GM12878 (cell line): ENCODE data around the gene MAPK1IP1L. TPM values are rescaled to one million over a fixed set of nuclear protein-coding genes. Genes with fewer than 3 reads are reported as not detected.

Source experiments
- ATAC-seq: fragments of 200-7000 bp; cut with Tn5 transposase; 3 replicates; pipeline ENCODE4 v1.9.1; 2020; ENCODE audit warnings: mild to moderate bottlenecking, moderate library complexity
- BruUV-seq: library from RNA; stranded (reverse); fragments of 400-500 nt; replicated peaks from 2 replicates; lab custom pipeline; 2021; lab: Mats Ljungman, UMichigan
- CTCF ChIA-PET: fragments of 300-600 bp; sonication (Branson Sonifier 250); formaldehyde crosslinking; extraction: SDS; loops from one replicate; lab custom pipeline; 2021; ENCODE audit warnings: inconsistent platforms; lab: Yijun Ruan, JAX
- POLR2A ChIA-PET: fragments of 350-600 bp; formaldehyde crosslinking; extraction: SDS; loops from one replicate; lab custom pipeline; 2021; ENCODE audit warnings: inconsistent platforms; lab: Charles Lee
- RAD21 ChIA-PET: fragments of 300-600 bp; sonication (Branson Sonifier 250); formaldehyde crosslinking; loops from one replicate; lab custom pipeline; 2023; ENCODE audit warnings: antibody characterized with exemption; ENCODE audit not compliant: unreplicated experiment; lab: Charles Lee
- SMC1A ChIA-PET: fragments of 300-600 bp; sonication (Branson Sonifier 250); formaldehyde crosslinking; loops from one replicate; lab custom pipeline; 2023; ENCODE audit not compliant: unreplicated experiment, uncharacterized antibody; lab: Charles Lee
- DNase-seq: peaks from one replicate; pipeline ENCODE4 v3.0.0-alpha.2; 2011; ENCODE audit warnings: low read depth, low spot score
- FAIRE-seq: peaks from 3 replicates; lab custom pipeline; 2011; peaks lifted over from hg19 to GRCh38; lab: Jason Lieb, UNC
- H2AFZ ChIP-seq: 2 replicates; pipeline ENCODE4 v1.6.0; 2011; ENCODE audit warnings: low read depth, low read length, control low read depth; ENCODE audit not compliant: control insufficient read depth
- H3K27ac ChIP-seq: 2 replicates; pipeline ENCODE4 v1.5.1; 2011; ENCODE audit warnings: control low read depth; ENCODE audit not compliant: control insufficient read depth, insufficient read depth
- H3K27me3 ChIP-seq, 2 experiments: replicated peaks in 1 of 2; 2 replicates each; pipeline versions ENCODE4 v1.6.0 to v1.6.1; 2011; ENCODE audit warnings: low read length in 1 of 2; ENCODE audit not compliant: control insufficient read depth in 2 of 2, insufficient read depth in 2 of 2
- H3K36me3 ChIP-seq, 2 experiments: 2 replicates each; pipeline ENCODE4 v1.5.1; 2011; ENCODE audit warnings: low read length in 1 of 2; ENCODE audit not compliant: control insufficient read depth in 2 of 2, insufficient read depth in 2 of 2
- H3K4me1 ChIP-seq: 2 replicates; pipeline ENCODE4 v1.6.1; 2011; ENCODE audit warnings: mild to moderate bottlenecking, low read length, moderate library complexity, mixed read lengths; ENCODE audit not compliant: control insufficient read depth, insufficient read depth
- H3K4me2 ChIP-seq: 2 replicates; pipeline ENCODE4 v1.6.0; 2011; ENCODE audit warnings: control low read depth; ENCODE audit not compliant: control insufficient read depth, insufficient read depth
- H3K4me3 ChIP-seq: fragments of 200-600 bp; sonication (generic); 2 replicates; pipeline ENCODE4 v1.5.1; 2016
- H3K79me2 ChIP-seq: 2 replicates; pipeline ENCODE4 v1.6.0; 2011; ENCODE audit warnings: low read length; ENCODE audit not compliant: control insufficient read depth, insufficient read depth
- H3K9ac ChIP-seq: 2 replicates; pipeline ENCODE4 v1.8.0; 2011; ENCODE audit warnings: low read length, control low read depth, mixed read lengths; ENCODE audit not compliant: control insufficient read depth, insufficient read depth
- H3K9me3 ChIP-seq: replicated peaks from 3 replicates; pipeline ENCODE4 v1.5.1; 2011; ENCODE audit warnings: mild to moderate bottlenecking, low read length; ENCODE audit not compliant: control insufficient read depth, insufficient read depth
- H4K20me1 ChIP-seq: 2 replicates; pipeline ENCODE4 v1.6.0; 2011; ENCODE audit not compliant: control insufficient read depth, insufficient read depth
- KAT2A ChIP-seq: conservative IDR thresholded peaks from 2 replicates; pipeline ENCODE4 v1.6.1; 2011; ENCODE audit warnings: low read depth, low read length; ENCODE audit not compliant: control insufficient read depth
- MYB ChIP-seq: fragments of 150-350 bp; IDR thresholded peaks from 2 replicates; pipeline ENCODE4 v1.6.1; 2014; ENCODE audit warnings: mild to moderate bottlenecking, low read depth, low read length, borderline replicate concordance
- RAD51 ChIP-seq: fragments of 450-650 bp; IDR thresholded peaks from 2 replicates; pipeline ENCODE4 v1.6.1; 2016; ENCODE audit warnings: moderate library complexity, mild to moderate bottlenecking, inconsistent platforms
- SUZ12 ChIP-seq: fragments of 200-600 bp; sonication (generic); IDR thresholded peaks from one replicate; pipeline ENCODE4 v1.6.1; 2018; ENCODE audit warnings: antibody characterized with exemption, mild to moderate bottlenecking; ENCODE audit not compliant: unreplicated experiment
- WRNIP1 ChIP-seq: IDR thresholded peaks from 2 replicates; pipeline ENCODE4 v1.6.1; 2011; ENCODE audit warnings: low read depth, low read length, improper control_type of control experiment, borderline replicate concordance
- ZSCAN29 ChIP-seq: fragments of 450-650 bp; IDR thresholded peaks from 2 replicates; pipeline ENCODE4 v1.6.1; 2017; ENCODE audit warnings: mild to moderate bottlenecking, moderate library complexity
- WGBS: methylation state at CpG from one replicate; pipeline ENCODE4 v1.1.6; 2016; ENCODE audit warnings: low lambda C conversion rate; ENCODE audit not compliant: insufficient replicate concordance, insufficient coverage; ENCODE audit errors: missing lambda C conversion rate; 5-methylcytosine and 5-hydroxymethylcytosine counted together
- in situ Hi-C: fragments of 300-500 bp; cut with MboI; formaldehyde crosslinking; loops from 9 replicates; pipeline ENCODE4 v1.14.3; 2018; ENCODE audit warnings: mixed read lengths
- intact Hi-C: fragments of 100-400 bp; cut with micrococcal nuclease; formaldehyde crosslinking; loops from one replicate; pipeline ENCODE4 v1.14.2; 2022; ENCODE audit not compliant: unreplicated experiment
- polyA plus RNA-seq, 11 experiments: library from polyadenylated mRNA; depleted of rRNA in 4 of 11; unstranded in 6 of 11; stranded (reverse) in 5 of 11; fragments of >200 nt; fragmentation: Nextera tagmentation in 4 of 11; fragmentation: Illumina TruSeq in 1 of 11; extraction: Ambion mirVana in 4 of 11; extraction: Trizol in 1 of 11; gene quantifications; 1 replicate in 1 of 11; 2 replicates in 10 of 11; pipeline versions ENCODE4 v1.2.1 to v1.2.3, GENCODE V29; 2011 to 2016; ENCODE audit warnings: inconsistent platforms in 2 of 11, missing spikeins in 2 of 11, low read depth in 1 of 11
- total RNA-seq, 4 experiments: library from RNA; depleted of rRNA in 3 of 4; stranded (reverse); fragments of >200 nt in 3 of 4; fragmentation: Illumina TruSeq in 1 of 4; extraction: Trizol in 1 of 4; gene quantifications; 2 replicates each; pipeline versions ENCODE4 v1.2.1 to v1.2.3, GENCODE V29; 2013 to 2021
- TF ChIP-seq, protein P1 (sequence below): fragments of 450-650 bp; IDR thresholded peaks from 2 replicates; pipeline ENCODE4 v1.6.1; 2017; ENCODE audit warnings: mild to moderate bottlenecking, low read depth, inconsistent platforms; ENCODE audit not compliant: poor library complexity, severe bottlenecking

The MAPK1IP1L gene
- total and polyA plus RNA-seq, 10 of the 15 experiments (the other 5 are each of a cell fraction or from before 2014, with no cell fraction given), result 44.6 to 117 (median 73.0) TPM

DNA sequence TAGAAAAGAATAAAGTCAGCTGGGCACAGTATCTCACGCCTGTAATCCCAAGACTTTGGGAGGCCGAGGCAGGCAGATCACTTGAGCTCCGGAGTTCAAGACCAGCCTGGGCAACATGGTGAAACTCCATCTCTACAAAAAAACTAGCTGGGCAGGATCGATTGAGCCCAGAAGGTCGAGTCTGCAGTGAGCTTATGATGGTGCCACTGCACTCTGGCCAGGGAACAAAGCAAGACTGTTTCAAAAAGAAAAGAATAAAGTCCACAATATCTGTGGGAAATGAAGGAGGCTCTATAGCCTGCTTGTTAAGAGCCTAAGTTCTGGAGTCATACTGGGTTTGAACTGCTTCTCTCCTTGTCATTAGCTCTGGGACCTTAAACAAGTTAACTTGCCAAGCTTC, 7.9 kb downstream of the MAPK1IP1L start:
- 100% methylated on average over 5 of the region's 5 CpGs for WGBS
- RAD21 ChIA-PET, result interaction anchor here (0.6 to 1.0 kb wide), 5 partner anchors 8 to 634 kb away, joined by 3 read pairs; partner anchors contain the start of gene MAPK1IP1L
- H3K36me3 ChIP-seq, result peaks cover 1 to 18% of the 10 kb centered on the region in 2 experiments; a peak in 3 of 4 replicates
- no peaks in the 10 kb centered on the region for H4K20me1 ChIP-seq
- intact Hi-C loops, result no loop called here
- no peak overlapping the region for H3K27ac ChIP-seq
- no peaks in the 10 kb centered on the region for H3K27me3 ChIP-seq
- H3K9ac ChIP-seq, result no peak overlapping the region
- CTCF ChIA-PET, result interaction anchor here (0.6 to 2.4 kb wide), 9 partner anchors 8 to 211 kb away, joined by 3 to 15 read pairs (median 3); partner anchors contain the start of gene MAPK1IP1L
- TF ChIP-seq KAT2A (no peak), MYB (no peak), RAD51 (no peak), ZSCAN29 (no peak), WRNIP1 (no peak), SUZ12 (no peak)
- TF ChIP-seq, protein P1, sequence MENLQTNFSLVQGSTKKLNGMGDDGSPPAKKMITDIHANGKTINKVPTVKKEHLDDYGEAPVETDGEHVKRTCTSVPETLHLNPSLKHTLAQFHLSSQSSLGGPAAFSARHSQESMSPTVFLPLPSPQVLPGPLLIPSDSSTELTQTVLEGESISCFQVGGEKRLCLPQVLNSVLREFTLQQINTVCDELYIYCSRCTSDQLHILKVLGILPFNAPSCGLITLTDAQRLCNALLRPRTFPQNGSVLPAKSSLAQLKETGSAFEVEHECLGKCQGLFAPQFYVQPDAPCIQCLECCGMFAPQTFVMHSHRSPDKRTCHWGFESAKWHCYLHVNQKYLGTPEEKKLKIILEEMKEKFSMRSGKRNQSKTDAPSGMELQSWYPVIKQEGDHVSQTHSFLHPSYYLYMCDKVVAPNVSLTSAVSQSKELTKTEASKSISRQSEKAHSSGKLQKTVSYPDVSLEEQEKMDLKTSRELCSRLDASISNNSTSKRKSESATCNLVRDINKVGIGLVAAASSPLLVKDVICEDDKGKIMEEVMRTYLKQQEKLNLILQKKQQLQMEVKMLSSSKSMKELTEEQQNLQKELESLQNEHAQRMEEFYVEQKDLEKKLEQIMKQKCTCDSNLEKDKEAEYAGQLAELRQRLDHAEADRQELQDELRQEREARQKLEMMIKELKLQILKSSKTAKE, result no peak
- H3K4me1 ChIP-seq, result no peaks in the 10 kb centered on the region
- in situ Hi-C loops, result no loop called here
- BruUV-seq, result no TSS peak
- H3K79me2 ChIP-seq, result peaks cover 74% of the 10 kb centered on the region
- POLR2A ChIA-PET, result interaction anchor here (0.6 to 1.8 kb wide), 9 partner anchors 8 to 487 kb away, joined by 3 to 10 read pairs (median 5); partner anchors contain the start of gene MAPK1IP1L
- FAIRE-seq (no peak), DNase-seq (no peak), ATAC-seq (peak; percentile 7; the same call in 1 of the 3 replicates)
- SMC1A ChIA-PET, result interaction anchor here (0.6 to 4.0 kb wide), 9 partner anchors 8 to 219 kb away, joined by 3 to 32 read pairs (median 4); no protein-coding TSS in a partner anchor
- H3K4me2 ChIP-seq, result no peak overlapping the region
- H3K9me3 ChIP-seq, result no peaks in the 10 kb centered on the region; the same call in 2 of the 3 replicates
- no peak overlapping the region for H3K4me3 ChIP-seq
- H2AFZ ChIP-seq, result no peak overlapping the region
